Activated gamma-delta T cell treated with Interleukin-2 at 50 U/mL for 16 hours (primary cell): ENCODE results near the gene ANKS1A.

Experiments
- DNase-seq: peaks from one replicate; pipeline ENCODE4 v3.0.0-alpha.2; 2020

ANKS1A gene

DNA sequence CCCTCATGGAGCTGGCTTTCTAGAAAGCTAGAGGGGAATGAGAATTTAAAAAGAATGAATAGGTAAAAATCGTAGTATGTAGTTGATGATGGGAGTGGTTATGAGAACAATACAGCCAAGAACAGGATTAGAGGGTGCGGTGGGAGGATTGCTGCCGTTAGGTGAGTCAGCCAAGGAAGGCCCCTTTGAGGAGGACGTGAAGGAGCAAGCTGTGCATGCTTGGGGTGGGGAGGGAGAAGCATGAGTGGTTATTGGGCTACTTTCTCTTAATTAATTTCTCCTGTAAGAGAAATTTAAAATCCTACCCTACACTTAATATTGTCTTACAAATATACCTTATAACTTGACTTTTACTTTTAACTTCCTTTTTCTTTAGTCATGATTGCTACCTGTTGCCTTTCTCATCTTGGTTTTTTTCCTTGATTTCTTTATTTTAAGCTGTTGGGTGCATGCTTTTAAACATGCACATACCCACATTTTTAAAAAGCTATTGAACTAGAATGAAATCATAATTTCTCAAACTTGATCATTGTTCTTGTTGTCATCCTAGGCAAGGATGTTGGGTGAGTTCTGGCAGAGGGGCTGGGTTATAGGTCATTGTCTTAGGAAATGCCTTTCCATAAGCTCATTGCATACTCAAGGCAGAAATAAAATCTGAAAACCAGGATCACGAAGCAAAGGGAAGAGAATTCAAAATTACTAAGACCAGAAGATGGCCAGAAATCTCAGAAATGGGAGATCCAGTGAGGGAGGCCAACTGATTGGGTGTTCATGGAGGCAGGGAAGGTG is 137.6 kb downstream of the ANKS1A start:
- DNase-seq, result no peak

DNA sequence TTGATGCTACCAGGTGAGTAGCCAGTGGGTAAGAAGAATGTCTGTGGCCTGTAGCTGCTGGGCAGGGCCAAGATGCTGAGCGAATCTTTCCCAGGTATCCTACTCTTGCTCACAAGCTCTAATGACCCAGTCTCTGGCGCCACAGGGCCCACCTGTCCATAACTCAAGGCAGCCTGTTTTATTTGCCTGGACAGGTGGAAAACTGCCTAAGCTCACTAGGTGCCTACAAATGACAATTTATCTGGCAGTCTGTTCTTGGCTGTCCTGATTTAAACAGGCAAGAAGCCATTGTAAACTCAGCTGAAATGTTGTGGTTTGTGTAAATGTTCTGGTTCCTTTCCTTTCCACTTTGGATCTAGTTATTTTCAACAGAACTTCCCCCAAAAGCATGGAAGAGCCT is 138.8 kb downstream of the ANKS1A start:
- DNase-seq, result no peak

DNA sequence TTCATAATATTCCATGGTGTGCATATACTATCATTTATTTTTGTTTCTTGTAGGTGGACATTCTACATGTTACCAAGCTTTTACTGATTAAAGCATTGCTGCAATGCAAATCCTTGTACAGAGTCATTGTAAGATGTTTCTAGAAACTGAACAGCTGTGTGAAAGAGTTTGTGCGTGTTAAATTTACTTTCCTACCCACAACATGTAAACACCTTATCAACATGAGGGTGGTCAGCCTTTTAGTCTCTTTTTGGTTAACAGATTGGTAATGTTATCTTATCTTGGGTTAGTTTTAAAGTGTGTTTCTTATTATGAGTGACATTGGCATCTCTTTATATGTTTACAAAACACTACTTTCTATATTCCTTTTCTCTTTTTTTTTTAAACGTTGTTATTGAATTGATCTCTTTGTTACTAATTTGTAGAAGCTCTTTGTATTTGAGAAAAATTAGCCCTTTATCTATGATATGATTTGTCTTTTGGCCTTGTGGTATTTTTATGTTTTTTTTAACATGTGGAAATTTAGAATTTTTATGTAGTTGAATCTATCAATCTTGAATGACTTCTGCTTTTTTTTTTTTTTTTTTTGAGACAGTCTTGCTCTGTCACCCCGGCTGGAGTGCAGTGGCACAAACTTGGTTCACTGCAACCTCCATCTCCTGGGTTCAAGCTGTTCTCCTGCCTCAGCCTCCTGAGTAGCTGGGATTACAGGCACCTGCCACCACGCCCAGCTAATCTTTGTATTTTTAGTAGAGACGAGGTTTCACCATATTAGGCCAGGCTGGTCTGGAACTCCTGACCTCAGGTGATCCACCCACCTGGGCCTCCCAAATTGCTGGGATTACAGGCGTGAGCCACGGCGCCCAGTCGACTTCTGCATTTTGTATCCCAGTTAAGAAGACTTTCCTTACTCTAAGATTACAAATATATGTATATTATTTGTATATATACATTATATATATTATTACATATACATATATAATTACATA is 140.0 kb downstream of the ANKS1A start:
- no peak for DNase-seq

DNA sequence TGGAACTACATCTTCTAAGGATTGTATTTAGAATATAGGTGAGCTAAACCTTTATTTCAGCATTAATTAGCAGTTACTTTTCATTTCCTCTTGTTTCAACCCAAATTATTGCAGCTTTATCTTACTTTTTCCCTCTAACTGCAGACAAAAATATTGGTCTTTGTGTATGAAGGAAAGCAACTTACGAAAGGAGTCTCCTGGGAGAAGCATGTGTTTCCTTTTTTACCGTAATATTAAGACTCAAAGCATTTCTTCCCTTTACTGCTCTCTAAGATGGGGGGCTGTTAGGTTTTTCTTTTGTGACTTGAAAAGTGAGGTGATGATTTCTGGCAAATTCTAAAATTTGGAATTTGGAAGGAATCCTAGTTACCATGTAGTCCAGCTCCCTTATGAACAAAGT is 141.0 kb downstream of the ANKS1A start:
- no peak for DNase-seq

DNA sequence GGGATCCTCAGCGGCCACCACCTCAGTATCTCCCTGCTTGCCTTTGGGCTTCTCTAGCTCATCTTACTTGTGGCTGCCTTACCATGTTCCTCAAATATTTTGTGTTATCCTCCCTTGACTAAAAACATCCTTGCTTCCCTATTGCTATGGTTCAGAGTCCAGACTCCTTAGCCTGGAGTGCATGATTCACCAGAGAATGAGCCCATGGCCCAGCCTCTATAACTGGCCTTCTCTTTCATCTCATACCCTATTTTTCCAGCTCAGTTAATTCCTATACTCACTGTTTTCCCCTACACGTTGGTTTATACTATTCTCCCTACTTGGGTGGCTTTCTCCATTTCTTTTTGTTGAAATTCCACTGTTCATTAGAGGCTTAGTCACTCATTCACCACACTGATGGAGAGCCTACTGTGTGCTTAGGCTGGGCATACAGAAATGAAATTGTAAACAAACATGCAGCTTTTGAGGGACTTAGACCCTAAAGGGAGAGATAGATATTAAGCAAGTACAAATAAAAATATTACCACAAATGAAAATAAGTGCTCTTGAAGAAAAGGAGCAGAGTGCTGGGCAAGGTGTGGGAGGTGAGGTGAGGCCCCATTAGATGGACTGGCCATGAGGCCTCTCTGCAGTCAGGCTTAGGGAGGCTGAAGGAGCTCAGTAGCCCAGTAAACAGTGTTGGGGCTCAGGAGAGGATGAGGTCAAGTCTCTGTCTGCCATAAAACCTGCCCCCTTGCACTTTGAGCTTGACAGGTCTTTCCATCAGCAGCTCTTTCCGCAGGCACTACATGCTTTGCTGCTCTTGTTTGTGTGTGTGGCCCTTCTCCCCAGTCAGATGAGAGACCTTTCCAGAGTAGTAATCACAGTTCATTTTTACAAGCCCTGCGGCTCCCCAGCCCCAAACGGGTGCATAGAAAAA is 142.8 kb downstream of the ANKS1A start:
- DNase-seq, result no peak

DNA sequence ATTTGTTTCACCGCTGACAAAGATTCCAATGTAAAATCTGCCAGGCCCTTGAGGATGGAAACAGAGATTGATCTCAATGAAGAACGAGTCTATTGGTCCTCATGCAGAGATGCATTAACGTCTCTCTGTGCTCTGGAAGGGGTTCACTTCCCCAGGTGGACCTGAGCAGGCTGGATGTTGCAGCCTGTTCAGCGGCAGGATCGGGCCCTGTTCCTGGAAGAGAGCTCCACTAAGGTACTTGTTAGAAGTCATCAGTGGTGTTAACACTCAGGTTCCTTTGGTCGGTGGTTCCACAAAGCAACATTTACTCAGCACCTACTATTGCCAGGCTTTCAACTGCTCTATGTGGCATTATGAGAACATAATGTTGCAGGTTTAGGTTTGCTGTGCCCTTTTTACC is 144.6 kb downstream of the ANKS1A start:
- no peak for DNase-seq

DNA sequence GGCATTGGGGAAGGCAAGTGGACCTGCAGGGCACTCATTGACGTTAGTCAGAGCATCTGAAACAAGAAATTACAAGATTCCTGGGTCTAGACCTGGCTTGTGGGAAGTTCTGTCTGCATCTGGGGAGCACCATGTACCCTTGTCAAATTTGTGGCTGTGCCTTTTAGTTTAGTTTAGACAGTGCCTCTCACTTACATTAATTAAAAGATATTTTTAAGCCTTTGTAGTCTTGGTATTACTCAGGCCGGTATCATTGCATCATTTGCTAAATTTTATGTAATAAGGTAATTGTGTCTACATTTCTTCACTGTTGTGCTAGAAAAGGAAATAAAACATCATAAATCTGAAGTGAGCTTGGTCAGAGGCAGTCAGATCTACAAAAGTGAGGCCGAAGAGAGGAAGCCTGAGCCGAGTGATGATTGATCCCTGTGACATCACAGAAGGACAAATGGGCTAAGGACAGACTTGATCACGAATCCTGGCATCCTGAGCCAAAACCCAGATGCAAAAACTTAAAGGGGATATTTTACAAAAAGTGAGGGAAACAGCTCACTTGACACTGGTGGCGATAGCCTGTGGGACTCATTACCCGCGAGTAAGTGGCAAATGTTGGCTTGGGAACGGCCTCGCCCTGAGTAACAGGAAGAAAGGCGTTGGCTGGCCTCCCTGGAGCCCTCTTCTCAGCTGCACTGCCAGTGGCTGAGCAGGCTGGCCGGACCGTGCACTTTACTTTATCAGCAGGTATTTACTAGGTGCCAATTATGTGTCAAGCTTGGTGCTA is 145.5 kb downstream of the ANKS1A start:
- DNase-seq, result no peak

DNA sequence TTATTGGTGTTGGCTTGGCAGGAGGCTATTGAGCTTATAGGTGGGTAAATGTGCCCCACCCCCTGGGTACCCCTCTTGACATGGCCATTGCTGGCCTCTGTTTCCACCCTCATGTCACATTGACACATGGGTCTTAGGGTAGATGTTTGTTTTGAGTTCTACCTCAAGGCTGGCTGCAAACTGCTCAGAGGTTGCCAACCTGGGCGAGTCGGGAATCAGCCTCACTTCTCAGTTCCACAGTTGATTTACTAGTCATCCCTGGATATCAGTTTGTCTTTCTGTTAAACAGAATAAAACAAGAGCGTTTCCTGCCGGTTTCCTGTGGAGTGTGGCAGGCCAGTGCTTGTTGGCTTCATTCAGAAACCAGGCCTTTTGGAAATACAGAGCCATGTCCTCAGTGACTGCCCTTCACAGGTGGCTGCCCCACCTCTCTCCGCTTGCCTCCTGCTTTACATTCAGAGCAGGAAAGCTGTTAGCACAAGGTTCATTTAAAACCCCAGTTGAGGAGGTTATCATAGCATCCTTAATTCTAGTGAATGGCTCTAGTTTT is 146.5 kb downstream of the ANKS1A start:
- DNase-seq, result no peak

DNA sequence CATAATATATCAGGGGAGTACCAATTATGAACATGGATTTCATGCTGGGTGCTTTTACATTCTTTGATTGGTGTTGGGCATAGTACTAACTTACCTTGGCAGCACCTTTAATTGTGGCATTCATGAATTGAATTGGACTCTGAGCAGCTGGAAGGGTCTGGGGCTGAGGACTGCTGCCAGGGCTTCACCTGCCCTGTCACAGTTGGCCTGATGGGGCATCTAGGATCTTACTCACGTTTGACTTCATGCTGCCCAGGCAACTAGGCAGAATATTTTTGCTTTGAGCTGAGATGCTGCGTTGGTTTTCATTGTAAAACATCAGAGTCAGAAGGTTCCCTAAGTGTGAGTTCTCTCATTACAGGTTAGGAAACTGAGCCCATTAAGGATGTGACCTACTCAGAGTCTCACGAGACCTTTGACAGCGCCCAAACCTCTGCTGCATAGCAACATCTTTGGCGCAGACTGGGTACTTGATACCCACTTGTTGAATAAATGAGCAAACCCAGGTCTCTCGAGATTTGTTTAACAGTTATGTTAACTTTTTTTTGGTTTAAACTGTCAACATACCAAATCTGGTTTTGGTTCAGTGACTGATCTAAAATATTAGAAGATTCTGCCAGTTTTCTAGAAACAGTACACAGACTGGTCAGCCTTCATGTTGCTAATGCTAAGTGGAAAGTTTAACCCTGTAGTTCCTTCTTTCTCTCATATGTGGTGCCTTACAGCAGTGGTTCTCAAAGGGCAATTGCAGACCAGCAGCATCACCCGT is 147.2 kb downstream of the ANKS1A start:
- DNase-seq, result no peak

DNA sequence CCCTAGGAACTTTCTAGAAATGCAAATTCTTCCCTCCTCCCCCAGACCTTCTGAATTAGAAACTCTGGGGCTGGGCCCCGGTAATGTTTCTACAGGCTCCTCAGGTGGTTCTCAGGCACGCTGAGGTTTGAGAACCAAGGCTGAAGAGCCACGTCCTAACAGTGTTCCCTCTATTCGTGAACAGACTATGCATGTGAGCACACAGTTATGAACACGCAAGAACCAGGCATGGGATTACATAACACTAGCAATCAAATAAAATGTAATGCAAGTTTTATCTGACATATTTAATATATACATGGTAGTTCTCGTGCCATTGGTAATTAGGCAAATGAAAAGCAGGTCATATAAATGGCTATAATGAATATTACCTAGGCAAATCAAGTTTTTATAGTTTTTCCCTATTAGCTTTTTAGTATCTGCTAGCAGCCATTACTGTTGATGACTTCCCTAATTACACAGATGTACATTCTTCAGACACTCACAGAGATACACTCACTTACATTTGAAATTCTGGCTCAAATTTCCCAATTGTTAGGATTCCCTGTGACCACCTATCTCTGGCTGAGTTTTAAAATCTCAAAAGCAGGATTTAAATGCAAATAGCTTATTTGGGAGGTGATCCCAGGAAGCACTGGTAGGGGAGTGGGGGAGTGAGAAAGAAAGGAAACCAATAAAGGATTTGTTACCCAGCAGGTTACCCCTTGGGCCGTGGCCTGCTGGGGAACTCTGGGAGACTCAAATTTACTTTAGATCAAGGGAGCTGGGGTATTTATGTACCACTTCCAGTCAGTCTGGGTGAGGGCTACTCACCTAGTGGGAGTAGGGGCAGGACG is 148.0 kb downstream of the ANKS1A start:
- no peak for DNase-seq

DNA sequence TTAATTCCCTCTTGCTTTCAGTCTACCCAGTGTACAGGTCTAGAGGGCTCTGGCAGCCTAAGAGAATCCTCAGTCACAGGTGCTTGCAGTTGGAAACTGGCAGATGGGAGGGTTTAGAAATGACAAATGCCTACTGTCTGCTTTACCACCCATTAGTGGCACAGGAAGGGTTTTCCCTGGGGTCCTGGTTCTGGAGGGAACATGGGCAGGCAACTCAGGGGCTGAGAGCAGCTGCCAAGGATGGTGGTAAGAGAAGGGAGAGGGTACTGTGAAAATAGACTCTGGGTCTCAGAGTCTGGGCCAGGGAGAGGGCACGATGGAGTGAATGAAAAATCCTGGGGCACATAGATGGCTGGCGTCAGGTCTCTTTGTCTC is 148.6 kb downstream of the ANKS1A start:
- no peak for DNase-seq

DNA sequence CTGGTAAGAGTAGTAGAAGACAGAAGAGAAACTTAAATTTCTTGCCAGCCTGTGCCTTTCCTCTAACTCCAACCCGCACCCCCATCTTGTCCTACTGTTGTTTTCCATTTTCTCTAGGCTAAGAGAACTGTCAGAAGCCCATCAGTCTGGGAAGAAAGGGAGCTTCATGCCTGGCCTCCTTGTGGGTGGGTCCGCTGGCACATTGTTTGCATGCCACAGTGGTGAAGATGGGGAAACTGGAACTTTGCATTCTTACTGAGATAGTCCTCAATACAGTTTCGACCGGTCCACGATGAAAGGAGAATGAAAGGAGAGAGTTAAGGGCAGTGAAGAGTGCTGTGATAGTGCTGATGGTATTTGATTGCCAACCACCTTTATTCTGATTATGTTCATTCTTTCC is 149.0 kb downstream of the ANKS1A start:
- no peak for DNase-seq

DNA sequence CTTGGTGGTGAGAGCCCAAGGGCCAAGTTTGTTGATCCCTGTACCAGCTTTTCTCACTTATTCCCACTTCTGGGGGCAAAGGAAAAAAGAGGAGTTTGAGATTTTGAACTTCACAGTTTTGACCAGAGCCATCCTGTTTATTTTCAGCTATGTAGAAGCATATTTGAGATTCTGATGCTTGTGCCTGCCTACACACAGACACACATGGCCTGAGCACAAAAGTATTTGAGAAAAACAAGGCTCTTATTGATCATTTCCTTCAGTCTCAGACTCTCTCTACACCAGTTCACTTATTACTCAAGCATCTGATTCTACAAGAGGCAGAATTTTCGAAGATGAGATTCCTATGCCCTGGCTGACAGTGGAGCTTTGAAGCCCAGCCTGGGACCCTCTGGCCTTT is 151.3 kb downstream of the ANKS1A start:
- DNase-seq, result no peak

DNA sequence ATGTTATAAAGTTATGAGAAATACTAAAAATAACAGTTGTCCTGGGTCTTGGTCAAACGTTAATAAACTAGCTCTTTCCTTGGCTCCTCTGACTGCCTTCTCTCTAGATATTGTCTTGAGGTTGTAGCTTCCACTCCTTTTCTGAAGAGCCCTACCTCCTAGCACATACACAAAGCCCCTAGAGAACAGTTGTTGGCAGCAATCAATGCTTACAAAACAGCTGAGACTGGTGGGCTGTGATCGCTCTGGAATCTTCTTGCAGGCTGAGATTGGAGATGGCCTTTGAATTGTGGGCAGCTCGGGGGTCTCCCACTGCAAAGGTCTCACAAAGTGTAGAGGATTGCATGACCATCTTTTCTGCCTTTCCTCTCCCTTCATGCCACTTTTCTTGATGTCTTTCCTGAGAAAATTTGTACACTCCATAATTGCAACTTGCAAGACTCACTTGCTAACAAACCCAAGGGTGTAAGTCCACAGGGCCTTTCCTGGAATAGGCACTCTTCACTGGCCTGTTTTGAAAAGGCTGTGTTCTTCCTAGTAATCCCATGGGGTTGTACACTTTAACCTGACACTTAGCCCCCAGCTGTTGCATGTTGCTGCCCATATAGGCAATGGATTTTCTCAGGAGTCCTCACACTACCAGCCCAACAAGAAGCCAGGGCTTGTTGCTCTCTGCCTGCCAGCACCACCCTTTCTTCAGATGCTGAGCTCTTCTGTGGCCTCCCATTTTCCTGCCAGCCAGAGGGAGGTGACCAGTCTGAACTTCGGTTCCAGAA is 152.2 kb downstream of the ANKS1A start:
- no peak for DNase-seq

DNA sequence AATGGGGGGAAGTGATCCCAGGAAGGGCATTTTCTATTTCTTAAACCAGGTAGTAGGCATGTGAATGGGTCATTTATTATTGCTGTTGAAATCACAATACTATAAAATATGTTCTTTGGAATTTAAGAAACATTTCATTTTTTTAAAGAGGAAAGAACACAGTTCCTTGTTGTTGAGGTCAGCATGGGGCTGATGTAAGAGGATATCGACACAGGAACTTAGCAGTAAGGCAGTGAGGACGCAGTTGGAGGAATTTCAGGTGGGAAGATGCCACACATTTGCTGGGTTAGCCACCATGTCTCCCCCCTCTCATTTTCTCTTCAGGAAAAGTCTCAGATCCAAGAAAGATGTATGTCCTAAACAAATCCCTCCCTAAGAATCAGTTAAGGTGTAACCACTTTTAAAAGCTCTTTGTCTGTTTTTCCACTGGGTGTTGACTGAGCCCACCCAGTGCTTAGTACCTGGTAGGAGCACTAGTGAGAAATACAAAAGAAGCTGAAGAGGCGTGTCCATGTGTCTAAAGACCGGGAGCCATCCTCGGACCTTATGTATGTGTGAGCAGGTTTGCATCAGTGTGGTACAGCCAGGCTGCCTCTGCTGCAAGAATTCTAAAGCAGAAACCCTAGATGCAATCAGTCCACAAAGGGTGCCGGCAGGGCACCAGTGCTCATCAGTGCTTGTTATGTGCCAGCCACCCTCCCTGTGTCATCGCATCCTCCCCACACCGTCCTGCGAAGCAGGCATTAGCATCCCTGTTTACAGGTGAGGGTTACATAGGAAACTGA is 153.2 kb downstream of the ANKS1A start:
- no peak for DNase-seq

DNA sequence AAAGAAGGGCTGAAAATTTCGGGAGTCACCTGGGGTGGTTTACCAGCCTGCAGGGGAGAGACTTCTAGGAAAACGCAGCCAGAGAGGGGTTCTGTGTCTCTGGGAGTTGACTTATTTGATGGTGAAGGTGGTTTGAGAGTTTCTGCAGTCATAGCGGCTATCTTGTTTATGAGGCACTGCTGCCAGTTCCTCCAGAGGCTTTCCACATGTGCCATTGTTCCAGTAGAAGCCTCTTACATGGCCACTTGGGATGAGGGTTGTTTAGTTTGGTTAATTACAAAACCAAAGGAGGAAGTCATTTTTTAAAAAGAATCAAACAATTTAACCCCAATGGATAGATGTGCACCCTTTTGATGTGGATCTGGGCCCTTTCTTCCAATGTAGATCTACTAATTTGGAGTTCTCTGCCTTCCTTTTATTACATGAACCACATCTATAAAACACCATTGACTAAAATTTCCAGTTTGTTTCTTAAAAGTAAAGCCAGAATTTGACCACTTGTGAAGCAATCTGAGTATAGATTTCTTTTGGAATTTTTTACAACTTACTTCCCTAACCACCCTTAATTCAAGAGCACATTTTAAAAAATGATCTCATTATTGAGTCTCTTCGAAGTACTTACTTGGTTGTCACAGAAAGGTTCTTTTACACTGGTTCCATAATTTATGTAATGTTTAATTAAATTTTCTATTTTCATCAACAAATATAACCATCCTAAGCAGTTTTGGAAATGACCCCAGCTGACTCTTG is 154.5 kb downstream of the ANKS1A start:
- no peak for DNase-seq

DNA sequence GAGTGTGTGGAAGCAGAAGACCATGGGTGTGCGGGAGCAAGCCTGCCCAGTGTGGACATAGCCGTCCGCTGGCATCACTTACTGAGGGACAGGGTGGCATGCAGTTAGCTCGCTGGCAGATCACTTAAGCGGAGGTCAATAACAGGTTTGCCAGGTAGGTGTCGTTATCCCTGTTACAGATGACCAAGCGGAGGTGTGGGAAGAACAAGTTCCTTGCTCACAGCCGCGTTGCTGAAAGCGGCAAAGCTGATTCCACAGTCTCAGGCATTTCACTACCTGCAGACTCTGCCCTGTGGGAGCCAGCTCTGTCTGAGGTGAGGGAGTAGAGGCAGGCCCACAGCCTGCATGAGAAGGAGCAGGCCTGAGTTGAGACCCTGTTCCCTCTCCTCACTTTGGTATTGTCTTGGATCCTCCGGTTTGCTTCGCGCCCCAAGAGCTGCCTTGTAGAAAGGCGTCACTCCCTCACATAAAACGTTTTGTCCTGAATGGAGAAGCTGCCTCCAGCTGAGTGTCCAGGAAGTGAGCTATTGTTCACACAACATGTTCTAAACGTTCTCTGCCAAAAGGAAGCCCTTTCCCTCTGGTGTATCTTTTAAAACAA is 155.2 kb downstream of the ANKS1A start:
- DNase-seq, result no peak
